ENCODE measurements around the gene SLC30A10. TPM values are rescaled to one million over a fixed set of nuclear protein-coding genes. Genes with fewer than 3 reads are reported as not detected.
A peak's percentile ranks its signal among the peaks of the same experiment; 100 is the strongest.
"Not testable (repeated sequence)": the region's sequence is repeated elsewhere in the genome, so short reads cannot be mapped to it uniquely, and the experiment has no call there.

Gene SLC30A10
- total RNA-seq, 6 experiments from 2014 or later = 25.5 to 55.5 (median 36.6) TPM

DNA sequence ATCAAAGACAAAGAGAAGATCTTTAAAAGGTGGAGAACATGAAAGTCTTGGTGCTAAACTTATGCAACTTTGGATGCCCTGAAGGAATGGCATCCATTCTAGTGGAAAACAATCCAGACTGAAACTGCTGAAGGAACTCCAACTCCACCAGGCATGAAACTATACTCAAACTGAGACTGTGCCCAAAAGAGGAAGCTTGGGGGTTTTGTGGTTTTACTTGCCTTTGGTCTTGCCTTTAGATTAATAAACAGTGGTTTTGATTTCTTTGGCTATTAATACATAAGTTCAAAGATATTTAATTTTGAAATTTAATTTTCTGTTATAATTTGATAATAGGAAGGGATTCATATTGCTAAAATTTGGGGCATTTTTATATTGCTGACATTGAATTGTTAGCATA is 17.4 kb upstream of the SLC30A10 start:
- ATAC-seq = no peak
- Histone ChIP-seq H3K4me1 (peaks cover 0 to 16% (median 4%) of the 10 kb centered on the region in 4 donors), H3K27me3 (no peaks in the 10 kb centered on the region), H3K4me3 (no peak overlapping the region), H3K27ac (no peak overlapping the region), H3K9me3 (no peaks in the 10 kb centered on the region), H3K36me3 (no peaks in the 10 kb centered on the region)
- TF ChIP-seq, protein P1, sequence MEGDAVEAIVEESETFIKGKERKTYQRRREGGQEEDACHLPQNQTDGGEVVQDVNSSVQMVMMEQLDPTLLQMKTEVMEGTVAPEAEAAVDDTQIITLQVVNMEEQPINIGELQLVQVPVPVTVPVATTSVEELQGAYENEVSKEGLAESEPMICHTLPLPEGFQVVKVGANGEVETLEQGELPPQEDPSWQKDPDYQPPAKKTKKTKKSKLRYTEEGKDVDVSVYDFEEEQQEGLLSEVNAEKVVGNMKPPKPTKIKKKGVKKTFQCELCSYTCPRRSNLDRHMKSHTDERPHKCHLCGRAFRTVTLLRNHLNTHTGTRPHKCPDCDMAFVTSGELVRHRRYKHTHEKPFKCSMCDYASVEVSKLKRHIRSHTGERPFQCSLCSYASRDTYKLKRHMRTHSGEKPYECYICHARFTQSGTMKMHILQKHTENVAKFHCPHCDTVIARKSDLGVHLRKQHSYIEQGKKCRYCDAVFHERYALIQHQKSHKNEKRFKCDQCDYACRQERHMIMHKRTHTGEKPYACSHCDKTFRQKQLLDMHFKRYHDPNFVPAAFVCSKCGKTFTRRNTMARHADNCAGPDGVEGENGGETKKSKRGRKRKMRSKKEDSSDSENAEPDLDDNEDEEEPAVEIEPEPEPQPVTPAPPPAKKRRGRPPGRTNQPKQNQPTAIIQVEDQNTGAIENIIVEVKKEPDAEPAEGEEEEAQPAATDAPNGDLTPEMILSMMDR (IDR thresholded peaks at IDR 0.05) = no peak
- TF ChIP-seq POLR2A (IDR thresholded peaks at IDR 0.05) = no peak
- intact Hi-C loops (cut with DNase I) = no loop called here
- no peak for DNase-seq

DNA sequence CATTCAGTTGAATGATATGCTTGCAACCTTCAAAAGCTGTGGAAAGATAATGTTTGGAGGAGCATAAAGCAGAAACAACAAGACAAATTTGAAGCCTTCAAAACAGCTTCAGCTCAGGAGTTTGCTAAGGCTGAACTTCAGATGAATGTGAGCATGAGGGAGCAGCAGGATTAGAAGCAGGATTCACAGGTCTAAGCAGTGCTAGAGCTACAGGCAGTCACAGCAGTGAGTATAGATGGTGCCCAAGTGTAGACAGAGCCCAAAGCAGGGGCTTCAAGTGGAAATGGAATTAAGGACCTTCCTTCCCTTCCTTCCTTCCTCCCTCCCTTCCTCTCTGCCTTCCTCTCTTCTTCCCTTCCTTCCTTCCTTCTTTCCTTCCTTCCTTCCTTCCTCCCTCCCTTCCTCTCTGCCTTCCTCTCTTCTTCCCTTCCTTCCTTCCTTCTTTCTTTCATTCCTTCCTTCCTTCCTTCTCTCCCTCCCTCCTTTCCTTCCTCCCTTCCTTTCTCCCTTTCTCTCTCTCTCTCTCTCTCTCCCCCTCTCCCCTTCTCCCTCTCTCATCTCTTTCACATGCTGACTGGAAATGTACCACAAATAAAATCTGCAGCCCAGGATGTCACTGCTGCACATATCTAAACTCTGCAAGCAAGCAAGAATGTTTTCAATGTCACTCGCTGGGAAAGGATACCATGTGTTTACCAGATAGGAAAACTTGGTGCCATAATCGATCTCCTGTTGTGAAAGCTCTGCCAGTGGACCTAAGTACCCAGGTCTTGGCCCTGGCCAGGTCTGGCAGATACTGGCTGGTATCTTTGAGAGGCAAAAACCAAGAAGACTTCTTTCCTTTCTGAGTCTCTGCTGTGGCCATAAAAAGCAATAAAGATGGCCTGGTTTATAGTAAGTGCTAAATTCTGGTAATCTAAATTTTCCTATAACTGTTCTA is 13.1 kb upstream of the SLC30A10 start:
- DNase-seq = peak; percentile 51 to 84 (median 75)
- H3K4me1 ChIP-seq = peaks cover 0 to 26% (median 8%) of the 10 kb centered on the region in 4 donors
- ATAC-seq = peak; percentile 84 to 95 (median 92)
- intact Hi-C loops (cut with DNase I) = no loop called here
- peak overlapping the region; percentile 56 to 82 (median 76) for H3K27ac ChIP-seq
- H3K4me3 ChIP-seq = peak overlapping the region in 1 of 3 donors; percentile 13
- no peaks in the 10 kb centered on the region for H3K27me3 ChIP-seq
- 18% methylated on average over 2 of the region's 2 CpGs for WGBS (ENCODE audit: insufficient coverage, low coverage, low lambda C conversion rate, missing lambda C conversion rate)
- TF ChIP-seq, protein P1 (IDR thresholded peaks at IDR 0.05) = no peak
- TF ChIP-seq POLR2A (IDR thresholded peaks at IDR 0.05) = no peak
- no peaks in the 10 kb centered on the region for H3K36me3 ChIP-seq
- no peaks in the 10 kb centered on the region for H3K9me3 ChIP-seq

DNA sequence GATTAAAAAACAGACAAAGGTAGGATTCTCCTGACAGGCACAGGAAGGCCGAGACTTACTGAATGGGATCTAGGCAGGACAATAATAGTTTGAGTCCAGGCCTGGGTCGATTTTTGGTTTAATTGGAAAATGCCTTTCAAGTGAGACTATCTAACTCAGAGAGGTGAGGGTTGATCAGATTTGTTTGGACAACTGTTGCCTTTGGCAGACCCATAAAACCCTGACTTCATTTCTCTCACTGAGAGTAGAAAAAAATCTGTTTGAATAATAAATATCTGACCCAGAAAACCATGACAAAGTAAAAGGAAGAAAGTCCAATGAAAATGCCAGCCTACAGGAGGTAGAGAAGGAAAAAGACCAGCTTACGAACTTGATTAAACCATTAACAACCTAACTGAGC is 12.3 kb upstream of the SLC30A10 start:
- DNase-seq (no peak), ATAC-seq (peak; percentile 72 to 85 (median 78))
- Histone ChIP-seq H3K27me3 (no peaks in the 10 kb centered on the region), H3K36me3 (no peaks in the 10 kb centered on the region), H3K27ac (peak overlapping the region; percentile 56 to 82 (median 76)), H3K9me3 (no peaks in the 10 kb centered on the region), H3K4me3 (peak overlapping the region in 1 of 3 donors; percentile 13), H3K4me1 (peaks cover 0 to 26% (median 8%) of the 10 kb centered on the region in 4 donors)
- intact Hi-C loops (cut with DNase I) = no loop called here
- TF ChIP-seq, protein P1 (IDR thresholded peaks at IDR 0.05) = no peak
- TF ChIP-seq POLR2A (IDR thresholded peaks at IDR 0.05) = no peak
- WGBS (ENCODE audit: insufficient coverage, low coverage, low lambda C conversion rate, missing lambda C conversion rate) = 20% methylated on average over 3 of the region's 3 CpGs

DNA sequence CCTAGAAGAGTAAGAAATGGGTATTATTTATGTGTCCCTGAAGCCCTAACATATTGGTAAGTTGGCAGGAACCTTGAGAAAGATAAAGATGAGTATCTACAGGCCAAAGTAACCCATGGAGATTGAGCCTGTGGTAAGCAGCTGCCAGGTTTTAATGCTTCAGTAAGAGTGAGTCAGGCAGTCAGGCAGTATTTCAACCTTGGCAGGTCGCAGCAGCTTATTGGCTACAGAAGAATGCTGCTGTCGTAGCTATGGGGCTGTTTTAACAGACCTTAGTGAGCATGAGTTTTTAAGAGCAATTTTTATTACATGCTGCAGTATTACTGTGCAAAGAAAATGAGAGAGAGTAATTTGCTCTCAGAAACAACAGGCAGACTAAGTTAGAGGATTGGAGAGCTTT is 10.3 kb upstream of the SLC30A10 start:
- peak in 1 of 4 donors; percentile 42 for ATAC-seq

DNA sequence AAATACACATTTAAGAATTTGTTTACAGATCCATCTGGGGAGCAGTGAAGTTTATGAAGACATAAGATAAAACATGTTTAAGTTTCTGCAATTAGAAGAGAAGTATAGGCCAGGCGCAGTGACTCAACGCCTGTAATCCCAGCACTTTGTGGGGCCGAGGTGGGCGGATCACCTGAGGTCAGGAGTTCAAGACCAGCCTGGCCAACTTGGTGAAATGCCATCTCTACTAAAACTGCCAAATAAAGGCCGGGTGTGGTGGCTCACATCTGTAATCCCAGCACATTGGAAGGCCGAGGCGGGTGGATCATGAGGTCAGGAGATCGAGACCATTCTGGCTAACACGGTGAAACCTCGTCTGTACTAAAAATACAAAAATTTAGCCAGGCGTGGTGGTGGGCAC is 5.4 kb upstream of the SLC30A10 start:
- Histone ChIP-seq H3K27ac (peak overlapping the region in 1 of 3 donors; percentile 30), H3K4me1 (peaks cover 0 to 37% (median 11%) of the 10 kb centered on the region in 4 donors)
- H3K9me3 ChIP-seq; H3K27me3 ChIP-seq; H3K4me3 ChIP-seq; intact Hi-C loops (cut with DNase I); H3K36me3 ChIP-seq: not testable (repeated sequence)
- DNase-seq (peak; percentile 39 to 71 (median 68)), ATAC-seq (peak in 3 of 4 donors; percentile 23 to 38 (median 24))
- 41% methylated on average over 6 of the region's 11 CpGs for WGBS (ENCODE audit: insufficient coverage, low coverage, low lambda C conversion rate, missing lambda C conversion rate)

More for the DNA sequence above, 10.3 kb upstream of the SLC30A10 start:
- 33% methylated on average over 2 of the region's 2 CpGs for WGBS (ENCODE audit: insufficient coverage, low coverage, low lambda C conversion rate, missing lambda C conversion rate)
- Histone ChIP-seq H3K9me3 (no peaks in the 10 kb centered on the region), H3K4me1 (peaks cover 0 to 29% (median 8%) of the 10 kb centered on the region in 4 donors), H3K36me3 (no peaks in the 10 kb centered on the region), H3K4me3 (no peak overlapping the region), H3K27ac (no peak overlapping the region), H3K27me3 (no peaks in the 10 kb centered on the region)
- TF ChIP-seq, protein P1 (IDR thresholded peaks at IDR 0.05) = no peak
- TF ChIP-seq POLR2A (IDR thresholded peaks at IDR 0.05) = no peak
- intact Hi-C loops (cut with DNase I) = no loop called here
- no peak for DNase-seq
